K562 (cell line): ENCODE measurements around the gene TCEA3. TPM values are rescaled to one million over a fixed set of nuclear protein-coding genes. Genes with fewer than 3 reads are reported as not detected.

Source experiments
- ATAC-seq: fragments of 200-7000 bp; cut with Tn5 transposase; 3 replicates; pipeline ENCODE4 v1.9.1; 2020; ENCODE audit warnings: moderate library complexity
- BruUV-seq: library from RNA; stranded (reverse); fragments of 400-500 nt; replicated peaks from 2 replicates; lab custom pipeline; 2021; lab: Mats Ljungman, UMichigan
- CTCF ChIA-PET: fragments of 300-600 bp; formaldehyde crosslinking; extraction: SDS; loops from one replicate; lab custom pipeline; 2021; ENCODE audit warnings: low intra/inter-chr PET ratio; lab: Yijun Ruan, JAX
- POLR2A ChIA-PET: fragments of 300-600, 350-650 bp; sonication (Branson Sonifier 250); formaldehyde crosslinking; extraction: SDS; loops from one replicate; lab custom pipeline; 2021; ENCODE audit warnings: antibody characterized with exemption, inconsistent platforms; lab: Yijun Ruan, JAX
- DNase-seq, 4 experiments: peaks; one replicate each; pipeline versions ENCODE4 v3.0.0 to v3.0.0-alpha.2; 2011 to 2018; ENCODE audit warnings: low spot score in 3 of 4, mixed read lengths in 3 of 4; ENCODE audit errors: extremely low read depth in 1 of 4
- FAIRE-seq: peaks from 2 replicates; lab custom pipeline; 2011; peaks lifted over from hg19 to GRCh38; lab: Jason Lieb, UNC
- H2AFZ ChIP-seq: 2 replicates; pipeline ENCODE4 v1.6.0; 2011; ENCODE audit warnings: low read depth, low read length, control low read depth, inconsistent platforms
- H3K27ac ChIP-seq: fragments of 200-600 bp; 3 replicates; pipeline ENCODE4 v1.8.0; 2011; ENCODE audit warnings: low read depth, mild to moderate bottlenecking, control low read depth, inconsistent platforms, low read length, moderate library complexity, mixed read lengths; ENCODE audit errors: extremely low read depth
- H3K27me3 ChIP-seq, 2 experiments: fragments of 300-600 bp in 1 of 2; 2 replicates in 1 of 2; 3 replicates in 1 of 2; pipeline versions ENCODE4 v1.6.0 to v1.8.0; 2011; ENCODE audit warnings: inconsistent platforms in 2 of 2, low read length in 2 of 2, mild to moderate bottlenecking in 1 of 2, mixed read lengths in 1 of 2, moderate library complexity in 1 of 2; ENCODE audit not compliant: control insufficient read depth in 2 of 2, insufficient read depth in 2 of 2
- H3K36me3 ChIP-seq: fragments of 300-600 bp; 3 replicates; pipeline ENCODE4 v1.8.0; 2011; ENCODE audit warnings: mild to moderate bottlenecking, low read length, inconsistent platforms; ENCODE audit not compliant: control insufficient read depth, insufficient read depth
- H3K4me1 ChIP-seq, 2 experiments: fragments of 200-600 bp in 1 of 2; replicated peaks in 1 of 2; 2 replicates in 1 of 2; 3 replicates in 1 of 2; pipeline versions ENCODE4 v1.5.1 to v1.8.0; 2011; ENCODE audit warnings: inconsistent platforms in 2 of 2, low read length in 2 of 2, mild to moderate bottlenecking in 1 of 2, mixed read lengths in 1 of 2, moderate library complexity in 1 of 2; ENCODE audit not compliant: control insufficient read depth in 2 of 2, insufficient read depth in 2 of 2
- H3K4me2 ChIP-seq: 2 replicates; pipeline ENCODE4 v1.6.1; 2011; ENCODE audit warnings: low read length, control low read depth, inconsistent platforms, mixed read lengths; ENCODE audit not compliant: insufficient read depth
- H3K4me3 ChIP-seq: fragments of 200-600 bp; sonication (generic), shearing (Covaris generic); 2 replicates; pipeline ENCODE4 v1.5.1; 2016; ENCODE audit warnings: control low read depth, inconsistent platforms
- H3K79me2 ChIP-seq: fragments of 200-600 bp; 3 replicates; pipeline ENCODE4 v1.8.0; 2011; ENCODE audit warnings: low read length, inconsistent platforms; ENCODE audit not compliant: control insufficient read depth, insufficient read depth
- H3K9ac ChIP-seq, 2 experiments: 2 replicates each; pipeline versions ENCODE4 v1.6.0 to v1.6.1; 2011; ENCODE audit warnings: low read depth in 2 of 2, low read length in 2 of 2, control low read depth in 1 of 2, inconsistent platforms in 1 of 2, mild to moderate bottlenecking in 1 of 2, mixed read lengths in 1 of 2; ENCODE audit not compliant: insufficient read depth in 1 of 2
- H3K9me1 ChIP-seq: one replicate; pipeline ENCODE4 v1.6.0; 2011; ENCODE audit warnings: inconsistent platforms, mild to moderate bottlenecking, low read length, moderate library complexity; ENCODE audit not compliant: control insufficient read depth, insufficient read depth
- H3K9me3 ChIP-seq: replicated peaks from 2 replicates; pipeline ENCODE4 v1.5.1; 2011; ENCODE audit warnings: low read depth, low read length, inconsistent platforms; ENCODE audit not compliant: control insufficient read depth, insufficient read depth
- H4K20me1 ChIP-seq: replicated peaks from 2 replicates; pipeline ENCODE4 v1.6.1; 2011; ENCODE audit warnings: low read length, inconsistent platforms, mixed read lengths; ENCODE audit not compliant: control insufficient read depth, insufficient read depth
- CTCF ChIP-seq, 3 experiments: IDR thresholded peaks in 2 of 3; conservative IDR thresholded peaks in 1 of 3; 2 replicates each; pipeline ENCODE4 v1.5.1; 2011 to 2012; ENCODE audit warnings: low read length in 3 of 3, mild to moderate bottlenecking in 3 of 3, control low read depth in 2 of 3, improper control_type of control experiment in 1 of 3, inconsistent platforms in 1 of 3, low read depth in 1 of 3, mixed read lengths in 1 of 3, moderate library complexity in 1 of 3; ENCODE audit not compliant: insufficient read depth in 2 of 3
- ETV1 ChIP-seq: fragments of 450-650 bp; conservative IDR thresholded peaks from 2 replicates; pipeline ENCODE4 v1.6.1; 2016; ENCODE audit warnings: missing genetic modification characterization, control low read depth, low read depth, missing compliant biosample characterization
- GMEB1 ChIP-seq: fragments of 250-450 bp; sonication (Bioruptor Pico); IDR thresholded peaks from 2 replicates; pipeline ENCODE4 v1.4.0; 2020; ENCODE audit warnings: mild to moderate bottlenecking
- HES1 ChIP-seq: fragments of 450-650 bp; IDR thresholded peaks from 2 replicates; pipeline ENCODE4 v1.6.1; 2016; ENCODE audit warnings: low read depth, mild to moderate bottlenecking, moderate library complexity
- HNRNPH1 ChIP-seq: fragments of 200-400 bp; formaldehyde crosslinking; optimal IDR thresholded peaks from 2 replicates; pipeline ENCODE3; 2017; ENCODE audit warnings: low read depth, mild to moderate bottlenecking, low read length, moderate library complexity
- MYC ChIP-seq, 2 experiments: fragments of 250-450 bp in 1 of 2; sonication (Bioruptor Pico) in 1 of 2; IDR thresholded peaks; 2 replicates each; pipeline versions ENCODE4 v1.5.1 to v1.6.1; 2012 to 2021; ENCODE audit warnings: low read depth in 2 of 2, borderline replicate concordance in 1 of 2, improper control_type of control experiment in 1 of 2, low read length in 1 of 2, mild to moderate bottlenecking in 1 of 2, moderate library complexity in 1 of 2
- PHF21A ChIP-seq: fragments of 450-650 bp; IDR thresholded peaks from 2 replicates; pipeline ENCODE4 v1.6.1; 2017; ENCODE audit warnings: low read depth, borderline replicate concordance
- POU5F1 ChIP-seq: fragments of 150-350 bp; IDR thresholded peaks from 2 replicates; pipeline ENCODE4 v1.6.1; 2014; ENCODE audit warnings: borderline replicate concordance, low read length, low read depth, mild to moderate bottlenecking; ENCODE audit not compliant: partially characterized antibody
- SMAD3 ChIP-seq: fragments of 450-650 bp; formaldehyde crosslinking; conservative IDR thresholded peaks from 2 replicates; pipeline ENCODE4 v1.4.0; 2020; ENCODE audit warnings: mild to moderate bottlenecking
- ZBTB43 ChIP-seq: sonication (generic); formaldehyde crosslinking; IDR thresholded peaks from 2 replicates; pipeline ENCODE4 v1.8.0; 2023; ENCODE audit warnings: mild to moderate bottlenecking, missing genetic modification reagents
- ZNF398 ChIP-seq: fragments of 250-450 bp; sonication (Bioruptor Pico); IDR thresholded peaks from 2 replicates; pipeline ENCODE4 v1.8.0; 2021; ENCODE audit warnings: moderate library complexity, mild to moderate bottlenecking, inconsistent platforms
- WGBS: fragments of 100-300 bp; shearing (Covaris generic); methylation state at CpG from one replicate; pipeline ENCODE4 v1.1.6; 2016; ENCODE audit warnings: low coverage, mixed read lengths; ENCODE audit not compliant: insufficient coverage; ENCODE audit errors: missing lambda C conversion rate; 5-methylcytosine and 5-hydroxymethylcytosine counted together
- in situ Hi-C: fragments of 300-500 bp; cut with MboI; formaldehyde crosslinking; loops from 4 replicates; pipeline ENCODE4 v1.15.0; 2018; ENCODE audit warnings: inconsistent platforms, mixed read lengths
- intact Hi-C: fragments of 100-400 bp; cut with micrococcal nuclease; formaldehyde crosslinking; loops from 2 replicates; pipeline ENCODE4 v1.14.2; 2022
- polyA plus RNA-seq, 8 experiments: library from polyadenylated mRNA; depleted of rRNA in 4 of 8; stranded (reverse) in 5 of 8; unstranded in 3 of 8; fragments of >200 nt; fragmentation: Nextera tagmentation in 2 of 8; fragmentation: Illumina TruSeq in 1 of 8; extraction: Ambion mirVana in 2 of 8; extraction: Trizol in 1 of 8; gene quantifications; 2 replicates each; pipeline versions ENCODE4 v1.2.1 to v1.2.3, GENCODE V29; 2011 to 2014; ENCODE audit warnings: inconsistent platforms in 1 of 8, missing spikeins in 1 of 8
- total RNA-seq, 7 experiments: library from RNA; depleted of rRNA in 6 of 7; stranded (reverse); fragments of >200 nt in 6 of 7; fragmentation: Illumina TruSeq in 2 of 7; extraction: Trizol in 2 of 7; gene quantifications; 2 replicates each; pipeline versions ENCODE4 v1.2.1 to v1.2.3, GENCODE V29; 2011 to 2021; ENCODE audit warnings: low replicate concordance in 1 of 7

TCEA3 gene
- total and polyA plus RNA-seq, 9 of the 15 experiments (the other 6 are each of a cell fraction or from before 2014, with no cell fraction given): 0.03 to 0.55 (median 0.36) TPM

GRCh38 chr1:23421753-23422240 lies 2.8 kb downstream of the TCEA3 start (continued):
- TF ChIP-seq CTCF (IDR thresholded peaks at IDR 0.05 in 2 of 3, conservative IDR thresholded peaks at IDR 0.05 in 1 of 3; ENCODE audit: insufficient read depth in 2 of 3, low read depth in 1 of 3, low read length in 3 of 3): peak in 2 of 3 experiments; percentile 11 to 33; a peak in 1 of 6 replicates

- Histone ChIP-seq H3K27me3 (no peaks in the 10 kb centered on the region), H3K4me2 (no peak overlapping the region; the same call in 1 of the 2 replicates), H3K9ac (0 out of 4 replicates have a peak overlapping the region, but pooled peaks of 1 of the 2 experiments have one; percentile 46), H3K4me3 (no peak overlapping the region), H3K9me1 (peaks cover 3% of the 10 kb centered on the region), H3K36me3 (no peaks in the 10 kb centered on the region), H3K4me1 (peaks cover 28 to 32% of the 10 kb centered on the region in 2 experiments), H3K9me3 (no peaks in the 10 kb centered on the region), H3K27ac (no peak overlapping the region), H3K79me2 (no peaks in the 10 kb centered on the region), H2AFZ (peak overlapping the region; percentile 99), H4K20me1 (no peaks in the 10 kb centered on the region)
- intact Hi-C loops (loop anchor here (10.0 kb wide), 1 partner anchor 113 kb away; the partner anchor contains the start of gene E2F2), in situ Hi-C loops (no loop called here)
- DNase-seq (no peak), FAIRE-seq (peak; percentile 75), ATAC-seq (no peak)
- ChIA-PET POLR2A (interaction anchor here (0.6 to 2.3 kb wide), 4 partner anchors 15 to 123 kb away, joined by 3 to 12 read pairs (median 6); partner anchors contain the start of gene HNRNPR), CTCF (no interaction called here)
- 63% methylated on average over 3 of the region's 3 CpGs for WGBS
- no TSS peak for BruUV-seq
- no peak for TF ChIP-seq PHF21A
- TF ChIP-seq HNRNPH1: no peak
- TF ChIP-seq ZBTB43 (CRISPR knock-in tag): 0 out of 2 replicates have a peak, but pooled peaks have one; percentile 32
- TF ChIP-seq HES1: no peak
- 0 out of 2 replicates have a peak, but pooled peaks have one; percentile 10 for TF ChIP-seq MYC (IDR thresholded peaks at IDR 0.05; ENCODE audit: low read depth, low read length)
- TF ChIP-seq MYC (CRISPR knock-in tag; IDR thresholded peaks at IDR 0.05; ENCODE audit: borderline replicate concordance, low read depth): no peak
- no peak for TF ChIP-seq SMAD3 (CRISPR knock-in tag)
- no peak for TF ChIP-seq ETV1
- no peak for TF ChIP-seq POU5F1
- no peak for TF ChIP-seq ZNF398 (CRISPR knock-in tag)
- no peak for TF ChIP-seq GMEB1 (CRISPR knock-in tag)
Observed at GRCh38 chr1:23421343-23421742, 3.2 kb downstream of the TCEA3 start.
